ENCODE data around the gene MAB21L3. TPM values are rescaled to one million over a fixed set of nuclear protein-coding genes. Genes with fewer than 3 reads are reported as not detected.

MAB21L3 gene
- polyA plus RNA-seq (2013, experiment 1 of 2; ENCODE audit: insufficient read length), result not detected
- polyA plus RNA-seq (2013, experiment 2 of 2; ENCODE audit: insufficient read length), result 0.05 TPM

DNA sequence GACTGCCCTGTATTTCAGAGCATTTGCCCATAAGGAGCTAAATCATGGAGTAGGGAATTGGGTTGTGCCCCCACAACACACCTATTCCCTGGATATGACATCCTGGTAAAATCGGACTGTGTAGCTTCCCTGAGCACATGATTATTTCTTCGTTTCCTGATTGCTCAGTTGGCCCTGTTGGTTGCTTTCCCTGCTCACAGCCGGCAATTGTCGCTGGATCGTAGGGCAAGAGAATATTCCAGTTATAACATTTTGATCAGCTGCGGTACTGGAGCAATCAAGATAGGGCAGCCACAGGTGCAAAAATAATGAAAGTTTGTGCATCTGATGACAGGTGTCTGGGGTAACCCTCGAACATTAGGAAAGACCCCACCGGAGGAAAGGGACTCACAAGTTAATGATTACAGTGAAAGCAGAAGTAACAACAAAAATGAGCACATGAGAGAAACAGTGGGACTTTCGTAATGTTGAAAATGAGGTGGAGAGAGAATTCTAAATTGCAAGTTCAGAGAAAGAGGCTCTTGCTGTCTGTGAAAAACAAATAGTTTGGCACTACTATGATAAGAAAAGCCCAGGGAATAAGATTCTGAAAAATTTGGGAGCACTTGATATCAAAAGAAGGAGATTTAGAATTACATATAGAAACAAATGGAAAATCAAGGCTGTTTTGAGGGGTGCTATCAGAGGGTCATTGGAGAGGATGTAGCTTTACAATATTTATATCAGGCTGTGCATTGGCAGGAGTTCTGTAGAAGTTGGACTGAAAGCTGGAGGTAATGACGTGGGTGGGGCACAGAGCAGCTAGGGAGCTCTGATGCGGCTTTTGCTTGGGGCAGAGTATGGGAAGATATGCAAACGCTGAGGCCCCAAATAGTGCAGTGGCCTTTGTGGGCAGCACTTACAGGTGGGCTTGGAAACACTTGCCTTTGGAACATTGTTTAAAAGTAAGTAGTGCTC is at the start of gene MAB21L3:
Gene MAB21L3, plus strand, starts transcription at position 833 of the 957 bp plus-strand sequence. CDS start 1,217 bp downstream, outside the sequence.
- no peak for DNase-seq

DNA sequence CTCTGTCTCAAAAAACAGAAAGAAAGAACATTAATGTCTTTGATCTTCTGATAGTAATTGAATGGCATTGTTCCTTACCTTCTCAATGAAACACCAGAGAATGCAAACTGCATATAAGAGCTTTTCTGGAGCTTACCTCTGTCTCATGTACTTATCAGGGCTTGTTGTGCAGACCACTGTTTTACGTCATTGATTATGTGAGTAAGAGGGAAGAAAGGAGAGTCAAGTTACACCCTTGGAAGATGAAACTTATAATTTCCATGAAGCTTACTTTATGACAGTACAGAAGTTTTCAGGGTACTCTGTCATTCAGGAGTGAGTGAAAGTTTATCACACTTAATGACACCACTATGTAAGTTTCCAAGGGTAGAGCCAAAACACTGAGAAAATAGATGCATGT is 49.0 kb upstream of the MAB21L3 start:
- no peak for DNase-seq

DNA sequence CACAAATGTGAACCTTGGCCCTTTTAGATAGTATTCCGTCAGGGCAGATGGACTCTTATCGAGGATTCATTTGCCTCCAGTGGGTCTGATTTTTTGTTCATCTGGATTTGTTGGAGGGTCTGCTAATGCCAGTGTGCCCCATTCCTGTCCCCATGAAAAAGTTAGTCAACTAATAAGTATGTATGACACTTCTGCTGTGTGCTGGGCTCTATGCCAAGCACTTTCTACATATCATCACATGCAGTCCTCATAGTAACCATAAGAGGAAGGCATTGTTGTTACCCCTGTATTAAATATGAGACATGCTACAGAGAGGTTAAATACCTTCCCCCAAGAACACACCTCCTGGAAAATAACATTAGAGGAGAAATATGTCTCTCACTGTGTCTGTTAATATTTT is 46.6 kb upstream of the MAB21L3 start:
- peak; percentile 85 for DNase-seq

GRCh38 chr1:116066868-116067565 is 44.2 kb upstream of the MAB21L3 start:
- peak; percentile 95 for DNase-seq

DNA sequence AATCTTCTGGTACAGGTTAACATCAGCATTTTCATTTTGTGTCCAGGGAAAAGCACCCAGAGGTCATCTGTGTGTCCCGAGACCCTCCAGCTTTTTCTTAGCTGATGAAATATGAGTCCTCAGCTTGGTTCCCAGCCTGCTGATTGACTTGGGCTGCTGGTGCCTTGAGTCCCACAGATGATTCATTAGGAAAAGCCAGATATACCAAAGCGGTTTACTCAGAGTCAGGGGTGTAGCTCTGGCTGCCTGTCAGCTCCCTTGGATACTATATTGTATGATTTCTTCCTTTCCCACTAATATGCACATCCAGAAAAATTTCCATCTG is 43.7 kb upstream of the MAB21L3 start:
- DNase-seq, result peak; percentile 98

- DNase-seq, result no peak
These were observed 35.6 kb upstream of the MAB21L3 start for GRCh38 chr1:116075575-116075974.

DNA sequence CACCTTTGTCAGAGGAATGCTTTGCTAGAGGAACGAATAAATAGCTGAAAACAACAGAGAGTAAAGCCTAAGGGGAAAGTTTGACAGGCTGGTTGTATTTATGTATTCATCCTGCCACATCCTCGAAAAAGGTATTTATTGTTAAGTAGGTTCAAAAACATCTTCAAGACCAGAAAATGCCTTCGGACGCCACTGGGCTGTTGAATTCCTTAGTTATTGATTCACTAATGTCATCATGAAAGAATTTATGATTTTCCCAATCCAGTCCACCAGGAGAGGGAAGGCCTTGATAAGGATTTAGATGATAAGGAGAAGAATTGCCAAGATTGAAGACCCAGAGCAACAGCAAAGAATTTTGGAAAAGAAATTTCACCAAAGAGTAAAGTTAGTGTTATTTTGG is 35.2 kb upstream of the MAB21L3 start:
- peak; percentile 32 for DNase-seq

- DNase-seq, result peak; percentile 34
These were observed 34.4 kb upstream of the MAB21L3 start for GRCh38 chr1:116076831-116077230.

DNA sequence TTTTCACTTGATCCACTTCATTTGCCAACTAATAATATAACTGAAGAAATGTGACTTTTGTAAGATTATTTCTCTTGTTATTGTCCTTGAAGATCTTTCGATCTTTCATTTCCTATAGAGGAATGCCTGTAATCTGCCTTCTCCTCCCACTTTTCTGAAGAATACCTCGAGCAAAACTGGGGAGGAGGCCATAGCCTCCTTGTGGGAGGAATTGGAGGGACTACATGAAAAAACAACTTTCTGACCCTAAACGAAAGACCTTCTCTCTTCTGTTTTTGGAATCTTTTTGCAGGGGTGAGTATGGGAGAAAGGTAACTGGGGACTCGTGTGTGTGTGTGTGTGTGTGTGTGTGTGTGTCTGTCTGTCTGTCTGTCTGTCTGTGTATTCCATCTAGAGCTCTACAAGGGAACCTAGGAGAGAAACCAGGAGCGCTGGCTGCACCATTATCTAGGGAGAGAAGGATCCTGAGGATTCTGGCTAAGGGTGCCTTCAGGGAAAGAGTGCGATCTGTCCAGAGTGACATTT is 32.4 kb upstream of the MAB21L3 start:
- DNase-seq, result no peak

DNA sequence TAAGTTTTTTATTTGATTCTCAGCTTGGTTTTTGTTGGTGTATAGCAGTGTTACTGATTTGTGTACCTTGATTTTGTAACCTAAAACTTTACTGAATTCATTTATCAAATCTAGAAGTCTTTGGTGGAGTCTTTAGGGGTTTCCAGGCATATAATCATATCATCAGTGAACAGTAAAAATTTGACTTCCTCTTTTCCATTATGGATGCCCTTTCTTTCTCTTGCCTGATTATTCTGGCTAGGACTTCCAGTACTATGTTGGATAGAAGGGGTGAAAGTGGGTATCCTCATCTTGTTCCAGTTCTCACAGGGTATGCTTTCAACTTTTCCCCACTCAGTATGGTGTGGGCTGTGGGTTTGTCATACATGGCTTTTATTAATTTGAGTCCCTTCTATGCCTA is 23.6 kb upstream of the MAB21L3 start:
- DNase-seq, result no peak

DNA sequence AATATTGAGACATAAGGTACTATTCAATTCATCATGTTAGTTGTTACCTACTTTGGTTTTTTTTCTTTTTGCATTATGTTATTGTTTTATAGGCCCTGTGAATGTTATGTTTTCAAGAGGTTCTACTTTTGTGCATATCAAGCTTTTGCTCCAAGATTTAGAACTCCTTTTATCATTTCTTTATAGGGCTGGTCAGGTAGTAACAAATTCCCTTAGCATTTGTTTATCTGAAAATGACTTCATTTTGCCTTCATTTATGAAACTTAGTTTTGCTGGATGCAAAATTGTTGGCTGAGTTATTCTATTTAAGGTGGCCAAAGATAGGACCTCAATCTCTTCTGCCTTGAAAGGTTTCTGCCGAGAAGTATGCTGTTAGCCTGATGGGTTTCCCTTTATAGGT is 21.3 kb upstream of the MAB21L3 start:
- DNase-seq, result no peak

DNA sequence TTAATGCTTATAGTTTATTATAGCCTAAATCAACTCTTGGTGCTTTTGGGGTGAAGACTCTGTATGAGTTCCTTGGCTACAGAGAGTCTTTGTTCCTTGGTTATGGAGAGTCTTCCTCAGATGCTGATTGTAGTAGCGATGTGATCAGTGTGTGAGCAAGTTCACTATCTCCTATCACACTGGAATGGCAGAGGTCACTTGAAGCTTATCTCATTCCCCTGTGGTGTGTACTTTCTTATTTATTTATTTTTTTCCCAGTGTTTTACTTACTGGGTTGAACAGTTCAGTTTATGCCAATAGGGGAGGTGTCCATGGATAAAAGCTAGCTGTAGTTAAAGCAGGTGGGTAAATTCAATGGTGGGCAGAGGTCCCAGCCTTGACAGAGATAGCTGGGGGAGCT is 20.1 kb upstream of the MAB21L3 start:
- DNase-seq, result no peak

DNA sequence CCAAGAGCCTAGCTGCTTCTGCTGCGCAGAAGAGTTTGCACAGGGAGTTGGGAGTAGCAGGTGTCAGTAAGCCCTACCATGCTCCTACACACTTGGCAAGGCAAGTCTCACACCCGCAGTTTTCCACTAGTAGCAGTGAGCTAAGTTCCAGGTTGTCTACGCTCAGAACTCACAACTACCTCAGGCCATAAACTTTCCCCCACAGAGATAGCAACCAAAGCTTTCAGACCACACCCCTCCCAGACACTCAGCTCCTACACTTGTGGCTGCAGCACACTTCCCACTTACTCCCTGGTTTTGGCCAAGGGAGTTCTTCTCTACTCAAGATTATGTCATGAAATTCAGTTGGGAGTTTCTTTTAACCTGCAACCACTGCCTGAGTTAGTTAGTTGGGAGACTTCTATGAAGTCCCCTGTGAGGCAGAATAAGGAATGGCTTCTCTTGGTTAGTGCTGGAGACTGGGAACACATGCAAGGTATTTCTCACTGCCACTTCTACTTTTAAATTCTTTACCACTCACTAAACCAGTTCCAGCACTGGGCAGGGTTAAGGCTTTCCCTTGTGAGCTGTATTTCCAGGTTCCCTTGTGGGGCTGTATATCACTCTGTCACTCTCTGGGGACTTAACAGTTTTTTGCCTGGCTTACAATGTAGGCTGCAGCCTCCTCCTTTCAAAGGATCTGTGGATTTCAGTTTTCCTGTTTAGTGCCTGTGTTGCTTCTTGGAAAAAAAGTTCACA is 18.3 kb upstream of the MAB21L3 start:
- no peak for DNase-seq

DNA sequence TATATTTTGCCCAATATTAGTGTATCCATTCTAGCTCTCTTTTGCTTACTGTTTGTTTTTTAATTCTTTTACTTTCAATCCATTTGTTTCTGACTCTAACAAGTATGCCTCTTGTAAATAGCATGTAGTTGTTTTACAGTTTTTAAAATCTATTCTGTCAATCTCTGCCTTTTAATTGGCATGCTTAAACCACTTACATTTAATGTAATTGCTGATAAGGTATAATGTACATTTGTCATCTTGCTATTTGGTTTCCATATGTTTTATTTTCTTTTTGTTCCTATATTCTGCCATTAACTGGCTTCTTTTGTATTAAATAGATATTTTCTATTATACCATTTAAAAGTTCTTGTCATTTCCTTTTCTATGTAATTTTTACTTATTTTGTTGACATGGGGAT is 16.2 kb upstream of the MAB21L3 start:
- DNase-seq, result no peak

GRCh38 chr1:116096013-116096618 is 15.1 kb upstream of the MAB21L3 start:
- DNase-seq, result no peak

DNA sequence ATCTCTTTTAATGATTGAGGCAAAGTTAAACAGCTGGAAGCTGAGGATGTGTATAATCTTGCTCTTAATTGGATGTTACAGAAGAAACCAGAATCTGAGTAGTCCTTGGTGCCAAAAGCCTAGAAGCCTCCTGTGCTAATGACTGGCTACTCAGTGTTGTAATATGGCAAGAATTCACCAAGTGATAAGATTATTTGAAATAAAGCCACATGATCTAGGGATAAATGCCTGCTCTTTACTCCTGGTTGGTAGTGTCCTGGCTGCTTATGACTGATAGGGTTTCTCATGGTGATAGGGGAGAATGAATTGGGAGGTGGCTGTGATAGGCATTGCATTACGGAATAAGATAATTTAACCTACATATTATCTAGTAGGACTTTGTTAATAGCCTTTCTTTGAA is 13.6 kb upstream of the MAB21L3 start:
- no peak for DNase-seq

- DNase-seq, result no peak
These were observed 11.8 kb upstream of the MAB21L3 start for GRCh38 chr1:116099379-116099778.

DNA sequence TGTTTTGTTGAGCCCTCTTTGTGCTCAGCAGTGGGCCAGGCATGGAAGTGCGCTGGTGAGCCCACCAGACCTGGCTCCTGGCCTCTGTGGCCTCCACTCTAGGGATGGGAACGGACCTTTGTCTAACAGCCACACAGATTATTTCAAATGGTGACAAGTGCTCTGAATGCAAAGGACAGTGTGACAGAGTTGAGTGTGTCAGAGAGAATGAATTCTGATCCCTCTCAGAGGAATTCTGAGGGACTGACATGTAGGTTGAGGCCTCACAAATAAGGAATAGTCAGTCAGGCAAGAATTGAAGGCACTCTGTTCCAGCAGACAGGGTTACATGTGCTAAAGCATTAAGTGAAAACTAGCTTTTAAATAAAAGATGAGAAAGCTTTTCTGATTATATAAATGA is 11.3 kb upstream of the MAB21L3 start:
- no peak for DNase-seq

DNA sequence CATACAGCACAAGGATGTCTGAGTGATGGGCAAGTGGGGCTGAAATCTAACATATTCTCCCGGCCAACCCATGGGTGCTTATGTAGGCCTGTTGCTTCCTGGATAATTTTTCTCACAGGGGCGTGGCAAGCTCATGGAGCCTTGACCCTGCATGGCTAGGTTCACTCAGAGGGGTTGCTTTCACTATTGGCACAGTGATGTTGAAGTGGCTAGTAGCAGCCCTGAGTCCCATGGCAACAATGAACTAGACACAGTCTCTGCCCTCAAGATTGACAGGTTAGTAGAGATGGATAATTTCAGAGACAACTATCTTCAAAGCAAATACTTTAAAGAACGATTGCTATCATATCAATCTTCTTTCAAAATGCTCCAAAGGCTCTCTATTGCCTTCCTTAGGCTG is 6.5 kb upstream of the MAB21L3 start:
- no peak for DNase-seq

- DNase-seq, result no peak
These were observed 5.2 kb upstream of the MAB21L3 start for GRCh38 chr1:116105996-116106395.

- peak; percentile 45 for DNase-seq
These were observed 4.6 kb upstream of the MAB21L3 start for GRCh38 chr1:116106646-116107045.

GRCh38 chr1:116107371-116107770 is 3.8 kb upstream of the MAB21L3 start:
- DNase-seq, result peak; percentile 50

Measured in fibroblast of skin of scalp (primary cell).